Central memory CD4-positive, alpha-beta T cell (primary cell): ENCODE measurements around the gene OR6K6.

Experiments
- DNase-seq: peaks from one replicate; pipeline ENCODE4 v3.0.0; 2022
- total RNA-seq, 3 experiments: gene quantifications; one replicate each; lab custom pipeline; 2026; lab: John Stamatoyannopoulos, UW

OR6K6 gene, protein sequence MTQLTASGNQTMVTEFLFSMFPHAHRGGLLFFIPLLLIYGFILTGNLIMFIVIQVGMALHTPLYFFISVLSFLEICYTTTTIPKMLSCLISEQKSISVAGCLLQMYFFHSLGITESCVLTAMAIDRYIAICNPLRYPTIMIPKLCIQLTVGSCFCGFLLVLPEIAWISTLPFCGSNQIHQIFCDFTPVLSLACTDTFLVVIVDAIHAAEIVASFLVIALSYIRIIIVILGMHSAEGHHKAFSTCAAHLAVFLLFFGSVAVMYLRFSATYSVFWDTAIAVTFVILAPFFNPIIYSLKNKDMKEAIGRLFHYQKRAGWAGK
- 0 reads per million in 3 experiments for total RNA-seq

DNA sequence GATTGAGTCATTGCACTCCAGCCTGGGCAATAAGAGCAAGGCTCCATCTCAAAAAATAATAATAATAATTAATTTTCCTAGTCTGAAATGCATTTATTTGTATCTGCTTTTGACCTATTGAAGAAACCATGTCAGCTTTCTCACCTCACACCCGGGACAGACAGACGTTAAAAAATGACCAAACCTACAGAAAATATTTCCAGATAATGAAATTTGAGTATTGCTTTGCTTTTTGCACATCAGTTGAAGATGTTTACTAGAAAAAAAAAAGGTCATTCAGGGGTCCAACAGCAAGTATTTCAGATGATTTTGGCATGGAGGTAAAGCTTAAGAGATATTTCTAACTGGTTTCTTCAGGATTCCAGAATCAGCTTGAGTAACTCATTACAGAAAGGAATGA lies at the start of gene OR6K6:
TSS of gene OR6K6 (plus strand) at position 301 of the 400 bp plus-strand sequence. CDS start 168 bp downstream, outside the sequence.
- DNase-seq = no peak

DNA sequence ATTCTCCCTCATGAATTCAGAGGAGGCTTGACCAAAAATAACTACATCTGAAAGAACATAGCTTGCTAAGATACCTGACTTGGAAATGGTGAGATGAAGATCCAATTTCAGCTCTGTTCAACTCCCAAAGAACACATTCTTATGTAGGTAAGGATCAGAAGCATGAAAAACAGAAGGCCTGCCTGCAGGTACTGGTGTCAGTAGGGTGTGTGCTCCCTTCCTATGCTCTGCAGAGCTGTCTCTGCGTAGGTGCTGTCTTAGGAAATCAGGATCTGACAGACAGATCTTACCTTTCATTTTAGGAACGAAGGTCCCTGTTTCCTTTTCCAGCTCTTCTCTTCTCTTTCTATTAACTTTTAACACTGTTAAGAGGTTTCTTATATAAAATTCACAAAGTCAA lies 48.4 kb upstream of the OR6K6 start:
- no peak for DNase-seq

DNA sequence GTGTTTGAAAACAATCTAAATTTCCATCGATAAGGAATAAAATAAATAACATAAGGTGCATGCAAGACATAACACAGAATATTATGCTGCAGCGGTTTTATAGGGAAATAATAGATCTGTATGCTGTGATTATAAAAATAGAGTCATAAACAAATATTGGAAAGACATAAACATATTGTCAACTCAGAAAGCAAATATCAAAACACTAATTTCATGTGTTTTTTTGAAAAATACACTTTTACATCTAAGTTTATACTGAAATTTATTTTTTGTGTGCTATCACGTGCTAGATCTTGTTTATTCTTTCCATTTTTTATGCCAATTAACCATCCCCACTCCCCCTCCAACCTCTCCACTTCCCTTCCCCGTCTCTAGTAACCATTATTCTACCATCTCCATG lies 43.4 kb upstream of the OR6K6 start:
- no peak for DNase-seq

DNA sequence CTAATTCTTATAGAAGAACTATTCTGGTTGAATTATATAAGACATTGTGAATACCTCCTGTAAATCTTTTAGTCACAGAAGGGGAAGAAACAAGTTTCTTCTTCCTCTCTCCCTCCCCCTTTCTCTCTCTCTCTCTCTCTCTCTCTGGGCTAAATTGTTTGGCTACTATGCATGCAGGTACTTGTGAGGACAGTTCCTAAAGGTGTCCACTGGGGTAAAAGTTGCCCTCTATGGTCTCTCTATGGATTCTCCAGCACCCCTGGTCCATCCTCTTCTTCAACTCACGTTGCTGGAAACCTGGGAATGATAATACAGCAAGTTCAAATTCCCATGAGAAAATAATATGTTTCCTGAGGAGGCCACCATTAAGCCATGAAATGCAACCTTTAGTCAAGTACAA lies 39.8 kb upstream of the OR6K6 start:
- DNase-seq = no peak

DNA sequence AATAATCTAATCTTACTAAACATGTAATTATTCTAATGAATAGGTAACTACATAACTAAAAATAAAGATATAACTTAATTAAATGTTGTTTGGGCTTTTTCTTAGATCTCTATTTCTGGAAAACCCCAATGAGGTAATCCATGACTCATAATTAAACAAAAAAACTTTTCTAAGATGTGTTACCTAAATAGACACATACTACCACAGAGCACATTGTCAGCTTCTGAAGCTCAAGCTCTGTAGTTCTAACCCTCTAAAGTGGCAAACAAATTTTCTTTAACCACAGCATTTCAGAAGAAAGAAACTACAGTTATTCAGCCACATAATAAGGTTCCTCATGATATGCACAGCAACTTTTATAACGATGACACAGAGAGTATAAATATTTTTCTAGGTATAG lies 38.2 kb upstream of the OR6K6 start:
- DNase-seq = no peak

DNA sequence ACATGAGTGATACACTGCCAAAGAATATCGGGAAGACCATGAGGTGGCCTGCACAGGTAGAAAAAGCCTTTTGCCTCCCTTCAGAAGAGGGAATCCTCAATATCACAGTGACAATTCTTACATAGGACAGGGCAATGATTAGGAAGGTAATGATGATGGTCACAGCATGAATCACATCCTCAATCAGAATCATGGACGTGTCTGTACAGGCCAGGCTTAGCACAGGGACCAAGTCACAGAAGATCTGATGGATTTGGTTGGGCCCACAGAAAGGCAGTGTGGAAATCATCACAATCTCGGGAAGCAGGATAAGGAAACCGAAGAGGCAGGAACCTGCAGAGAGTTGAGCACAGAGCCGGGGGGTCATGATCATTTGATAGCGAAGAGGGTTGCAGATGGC lies 37.2 kb upstream of the OR6K6 start:
- DNase-seq = no peak

DNA sequence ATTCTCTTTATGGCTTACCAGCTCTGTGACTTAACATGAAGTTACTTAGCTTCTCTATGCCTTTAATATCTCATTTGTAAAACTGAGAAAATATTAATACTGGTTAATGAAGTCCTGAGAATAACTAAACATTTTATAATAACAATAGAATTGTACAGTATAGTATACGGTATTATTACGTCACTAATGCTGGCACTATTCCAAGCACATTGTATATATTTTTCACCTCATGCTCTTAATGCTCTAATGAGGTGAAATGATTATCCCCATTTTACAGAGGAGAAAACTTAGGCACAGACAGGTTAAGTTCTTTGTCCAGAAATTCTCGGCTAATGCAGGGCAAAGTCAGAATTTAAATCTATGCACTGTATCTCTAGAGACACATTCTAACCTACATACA lies 34.9 kb upstream of the OR6K6 start:
- no peak for DNase-seq

DNA sequence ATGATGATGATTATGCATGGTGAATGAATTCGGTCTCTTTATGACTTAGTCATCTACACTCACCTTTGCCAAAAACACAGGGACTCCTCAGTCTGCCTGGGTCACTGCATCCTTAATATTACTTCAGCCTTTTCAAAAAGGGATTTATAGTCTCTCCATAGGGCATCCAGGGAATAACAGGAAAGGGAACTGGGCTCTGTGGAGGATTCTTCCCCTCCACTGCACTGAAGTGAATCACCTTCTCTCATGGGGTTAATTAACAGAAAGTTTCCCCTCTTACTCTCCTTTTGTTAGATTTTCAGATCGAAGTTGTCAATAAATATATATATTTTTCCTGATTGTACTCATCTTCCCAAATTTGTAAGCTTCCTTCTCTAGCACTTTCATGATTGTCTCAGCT lies 33.9 kb upstream of the OR6K6 start, which contains the start of gene OR6K3:
TSS of gene OR6K3 (minus strand) at position 101 of the 400 bp plus-strand sequence. CDS start 2,605 bp downstream, outside the sequence.
- DNase-seq = no peak

DNA sequence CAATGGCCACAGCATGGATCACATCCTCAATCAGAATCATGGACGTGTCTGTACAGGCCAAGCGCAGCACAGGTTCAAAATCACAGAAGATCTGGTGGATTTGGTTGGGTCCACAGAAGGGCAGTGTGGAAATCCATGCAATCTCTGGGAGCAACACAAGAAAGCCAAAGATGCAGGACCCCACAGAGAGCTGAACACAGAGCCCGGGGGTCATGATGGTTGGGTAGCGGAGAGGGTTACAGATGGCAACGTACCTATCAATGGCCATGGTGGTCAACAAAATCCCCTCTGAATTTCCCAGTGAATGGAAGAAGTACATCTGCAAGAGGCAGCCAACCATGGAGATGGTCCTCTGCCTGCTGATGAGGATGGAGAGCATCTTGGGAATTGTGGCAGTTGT lies 30.1 kb upstream of the OR6K6 start:
- DNase-seq = no peak

DNA sequence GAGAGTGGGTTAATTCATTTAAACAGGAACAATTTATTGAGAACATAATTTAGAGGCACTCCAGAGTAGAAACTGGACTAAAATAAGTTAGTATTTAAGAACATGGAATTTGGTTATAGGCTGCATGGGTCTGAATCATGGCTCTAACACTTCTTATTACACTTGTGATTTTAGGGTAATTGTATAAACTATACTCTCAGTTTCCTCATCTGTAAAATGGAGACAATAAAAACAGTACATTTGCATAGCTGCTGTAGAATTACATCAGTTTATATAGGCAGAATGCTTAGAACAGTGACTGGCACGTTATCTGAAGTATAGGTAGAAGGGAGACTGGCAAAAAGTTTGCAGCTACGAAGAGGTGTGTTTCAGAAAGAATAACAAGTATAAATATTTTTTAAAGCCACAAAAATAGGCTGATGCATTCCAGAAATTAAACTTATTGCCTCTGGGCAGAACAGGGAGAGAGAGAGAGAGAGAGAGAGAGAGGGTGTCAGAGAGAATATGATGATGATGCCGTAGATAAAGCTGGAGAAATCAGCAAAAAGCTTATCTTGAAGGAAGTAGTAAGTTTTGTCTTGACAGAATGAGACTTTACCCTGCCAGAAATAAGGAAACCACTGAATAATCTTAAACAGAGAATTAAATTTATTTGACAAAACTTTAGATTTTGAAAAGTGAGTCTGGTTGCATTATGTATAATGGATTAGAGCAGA lies 25.9 kb upstream of the OR6K6 start:
- no peak for DNase-seq

DNA sequence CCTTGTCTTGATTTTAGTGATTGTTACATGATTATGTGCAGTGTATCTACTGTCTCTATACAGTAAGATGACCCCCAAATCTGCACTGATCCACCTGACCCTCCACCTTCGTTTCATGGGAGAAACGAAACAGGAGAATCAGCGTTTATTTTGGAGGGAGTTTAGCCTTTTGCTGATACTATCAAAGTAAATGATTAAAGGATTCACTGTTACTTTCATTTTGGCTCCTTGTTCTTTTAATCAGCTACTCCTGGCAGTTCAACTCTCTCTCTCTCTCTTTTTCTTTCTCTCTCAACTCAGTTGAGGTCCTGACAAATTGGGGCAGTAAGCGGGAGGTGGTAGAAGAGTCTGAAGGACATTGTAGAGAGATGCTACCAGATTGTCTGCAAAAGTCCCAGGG lies 24.1 kb upstream of the OR6K6 start:
- no peak for DNase-seq

DNA sequence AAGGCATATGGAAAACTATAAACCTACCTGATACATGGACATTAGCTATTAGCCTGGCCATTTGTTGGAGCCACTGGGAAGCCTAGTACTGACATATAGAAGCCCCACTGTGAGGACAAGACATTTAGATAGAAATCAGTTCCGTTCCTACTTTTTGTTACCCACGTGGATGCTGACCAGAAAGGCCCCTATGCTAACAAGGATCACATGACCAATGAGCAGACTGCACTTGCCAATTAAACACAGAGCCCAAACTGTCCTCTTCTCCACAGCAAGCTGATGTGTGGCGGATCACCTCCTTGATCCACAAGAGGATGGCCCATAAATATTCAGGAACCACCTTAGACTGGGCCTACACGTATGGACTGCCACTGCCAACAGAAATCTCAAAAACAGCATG lies 22.8 kb upstream of the OR6K6 start:
- DNase-seq = no peak

DNA sequence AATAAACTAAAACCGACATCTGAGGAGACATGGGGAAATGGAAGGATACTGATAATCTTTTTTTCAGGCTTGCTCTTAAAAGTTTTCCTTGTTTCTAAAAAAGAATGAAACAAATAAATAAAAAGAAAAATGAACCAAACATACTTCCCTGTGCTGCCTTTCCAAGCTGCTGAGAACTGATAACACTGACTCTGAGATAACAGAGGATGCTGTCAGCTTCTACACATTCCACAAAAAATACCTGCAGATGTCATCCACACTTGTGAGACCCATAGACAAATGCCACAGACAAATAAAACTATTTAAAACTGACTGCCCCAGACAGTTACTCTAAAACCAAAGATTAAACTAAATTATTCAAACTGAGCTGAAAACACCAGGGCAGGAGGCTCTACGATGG lies 22.0 kb upstream of the OR6K6 start:
- DNase-seq = no peak

DNA sequence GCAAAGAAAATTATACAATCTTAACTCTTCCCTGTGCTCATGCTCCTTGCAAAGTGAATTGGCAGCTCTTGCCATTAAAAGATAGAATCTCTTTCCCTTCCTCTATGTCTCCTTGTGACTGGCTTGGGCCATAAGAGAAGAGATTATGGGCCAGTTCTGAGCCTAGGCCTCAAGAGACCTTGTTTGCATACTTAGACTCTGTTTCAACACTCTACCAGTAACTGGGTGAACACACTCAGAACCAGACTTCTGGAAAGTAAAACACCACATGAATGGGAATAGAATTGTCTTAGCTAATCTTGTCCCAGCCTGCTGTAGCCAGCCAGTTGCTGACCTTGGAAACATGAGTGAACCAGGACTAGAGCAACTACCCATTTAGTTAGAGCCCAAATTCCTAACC lies 18.7 kb upstream of the OR6K6 start:
- DNase-seq = no peak

DNA sequence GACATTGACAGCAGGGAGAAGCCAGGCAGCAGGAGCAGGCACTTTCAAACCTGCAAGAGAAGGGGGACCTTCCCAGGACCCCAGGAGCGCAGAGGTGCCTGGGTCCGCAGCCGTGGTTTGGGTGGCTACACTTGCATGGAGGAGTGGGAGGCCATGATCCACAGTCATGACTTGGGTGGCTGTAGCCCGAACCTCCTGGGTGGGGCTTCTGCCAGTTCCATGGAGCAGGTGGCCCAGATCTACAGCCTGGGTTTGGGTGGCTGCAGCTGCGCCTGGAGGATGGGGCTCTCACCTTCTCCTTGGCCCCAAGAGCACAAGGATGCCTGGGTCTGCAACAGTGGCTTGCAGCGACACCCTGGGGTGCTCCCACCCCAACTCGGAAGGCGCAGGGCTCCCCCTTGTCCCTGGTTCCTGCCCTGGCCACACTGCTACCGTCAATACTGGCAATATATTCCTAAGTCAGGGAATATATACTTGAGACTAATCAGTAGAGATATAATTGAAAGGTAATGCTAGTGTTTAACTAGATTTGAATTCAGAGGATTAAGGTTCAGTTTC lies 2.3 kb upstream of the OR6K6 start:
- no peak for DNase-seq

DNA sequence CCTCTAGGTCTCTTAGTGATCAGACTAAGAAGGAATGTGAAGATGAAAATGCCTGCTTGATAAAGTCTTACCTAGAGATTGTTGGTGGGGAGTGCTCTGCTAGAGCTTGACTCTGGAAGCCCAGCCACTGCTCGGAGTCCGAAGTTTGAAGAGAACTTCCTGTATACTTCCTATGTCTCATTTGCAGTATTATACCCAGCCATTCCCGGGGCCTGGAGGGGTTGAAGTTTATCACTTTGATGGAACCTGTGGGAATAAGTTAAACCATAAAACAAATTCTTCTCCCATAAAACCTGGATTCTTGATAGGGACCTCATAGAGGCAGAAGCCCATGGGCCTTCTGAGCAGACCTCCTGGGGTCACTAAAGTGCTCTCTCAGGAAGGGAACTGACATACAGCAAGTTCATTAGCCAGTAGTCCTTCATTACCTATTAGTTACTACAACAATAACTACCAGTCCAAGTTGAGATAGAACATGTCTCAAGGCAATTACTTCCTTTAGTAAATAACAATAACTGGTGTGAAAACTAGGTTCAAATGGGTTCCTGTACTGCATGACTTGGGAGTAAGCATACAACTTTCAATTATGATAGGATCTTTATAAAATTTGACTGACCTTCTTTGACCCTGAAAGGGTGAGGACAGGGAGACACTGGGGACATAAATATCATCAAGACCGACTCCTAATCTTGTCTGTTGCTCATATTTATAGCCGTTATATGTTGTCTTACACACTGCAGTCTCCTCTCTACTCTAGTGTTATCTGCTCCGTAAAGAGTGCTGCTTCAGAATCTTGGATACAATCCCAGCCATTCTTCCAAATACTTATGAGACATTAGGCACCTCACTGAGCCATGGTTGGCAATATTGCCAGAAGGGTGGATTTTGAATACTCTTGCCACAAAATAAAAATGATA lies 17.7 kb downstream of the OR6K6 start, which contains the start of gene OR6N1:
TSS of gene OR6N1 (minus strand) at position 246 of the 917 bp plus-strand sequence. CDS start 5,513 bp downstream, outside the sequence.
- DNase-seq = no peak

DNA sequence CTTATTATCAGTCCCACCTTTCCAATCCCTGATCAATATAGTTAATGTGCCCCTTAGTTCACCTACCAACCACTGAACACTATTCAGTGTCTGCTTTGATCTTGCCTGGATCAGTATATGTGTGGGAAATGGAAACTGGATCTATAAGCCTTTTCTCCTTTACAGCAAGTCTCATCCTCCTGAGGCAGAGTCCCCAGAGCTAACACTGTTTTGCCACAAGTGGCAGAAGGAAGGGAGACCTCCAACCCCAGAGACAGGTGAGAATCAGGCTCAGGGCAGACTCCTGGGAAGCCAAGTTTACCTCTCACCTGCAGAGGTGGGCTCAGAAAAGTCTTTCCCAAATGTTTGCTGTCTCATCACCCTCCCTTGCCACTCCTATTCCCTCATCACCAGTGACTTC lies 26.6 kb downstream of the OR6K6 start, which contains the start of gene OR6N2:
TSS of gene OR6N2 (minus strand) at position 101 of the 400 bp plus-strand sequence. CDS start 3,569 bp downstream, outside the sequence.
- DNase-seq = no peak

DNA sequence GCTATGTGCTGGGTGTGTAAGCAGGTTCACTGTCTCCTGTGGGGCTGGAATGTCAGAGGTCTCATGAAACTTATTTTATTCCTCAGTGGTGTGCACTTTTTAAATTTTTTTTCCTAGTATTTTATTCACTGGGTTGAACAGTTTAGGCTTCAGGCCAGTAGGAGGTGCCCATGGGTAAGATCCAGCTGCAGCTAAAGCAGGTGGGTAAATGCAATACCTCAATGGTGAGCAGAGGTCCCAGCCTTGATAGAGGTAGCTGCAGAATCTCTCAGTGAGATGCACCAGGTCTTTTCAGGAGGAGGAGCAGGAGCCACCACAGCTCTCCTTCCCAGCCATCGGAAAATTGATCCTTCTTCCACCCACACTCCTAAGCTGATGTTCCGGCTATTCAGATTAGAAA lies 39.1 kb downstream of the OR6K6 start:
- peak; percentile 17 for DNase-seq

DNA sequence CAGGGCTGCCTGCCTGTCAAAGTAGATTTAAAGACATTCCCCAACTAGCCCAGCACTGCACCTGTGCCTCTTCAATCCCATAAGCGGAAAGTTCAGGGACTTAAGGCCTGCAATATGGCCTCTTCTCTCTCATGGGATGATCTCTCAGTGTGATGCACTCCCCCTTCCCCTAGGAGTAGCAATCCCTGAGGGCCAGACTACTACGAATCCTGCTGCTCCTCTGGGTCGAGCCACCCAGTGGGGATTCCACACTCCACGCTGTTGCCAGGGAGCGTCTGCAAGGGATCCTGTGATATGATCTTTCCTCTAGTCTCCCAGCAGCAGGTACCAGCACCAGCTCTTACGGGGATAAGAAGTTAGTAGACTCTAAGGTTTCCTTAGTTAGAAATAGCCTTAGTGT lies 39.7 kb downstream of the OR6K6 start:
- DNase-seq = no peak

DNA sequence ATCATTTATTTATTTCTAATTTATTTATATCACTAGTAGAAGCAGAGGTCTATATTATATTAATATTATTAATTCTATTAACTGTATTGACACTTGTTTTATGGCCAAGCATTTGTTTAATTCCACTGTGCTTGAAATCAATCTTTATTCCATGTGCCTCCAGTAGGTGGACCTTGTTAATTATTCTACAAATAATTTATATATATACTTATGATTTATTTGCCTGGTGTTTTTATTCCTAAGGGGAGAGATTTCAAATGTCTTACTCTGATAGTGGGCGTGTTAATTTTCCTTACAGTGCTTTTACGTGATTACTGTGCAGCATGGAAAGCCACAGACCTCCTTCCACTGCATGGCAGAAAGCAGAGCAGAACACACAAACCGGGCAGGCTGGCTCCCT lies 44.0 kb downstream of the OR6K6 start:
- DNase-seq = no peak

DNA sequence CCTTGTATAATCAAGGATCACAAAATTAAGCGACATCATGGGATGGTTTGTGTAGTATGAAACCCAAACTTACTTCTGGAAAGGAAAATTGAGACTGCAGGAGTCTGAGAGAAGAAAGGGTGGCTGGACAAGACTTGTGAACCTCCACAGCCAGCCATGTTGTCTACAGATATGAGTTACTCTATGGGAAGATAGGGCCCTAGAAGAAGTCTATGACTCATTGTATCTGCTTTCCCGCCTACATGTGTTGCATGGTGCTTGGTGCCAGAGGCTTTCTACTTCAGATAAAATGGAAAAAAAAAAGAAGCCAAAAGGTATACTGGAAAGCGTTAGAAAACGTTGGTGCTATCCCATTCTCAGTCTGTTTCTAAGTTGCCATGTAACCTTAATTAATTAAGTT lies 45.2 kb downstream of the OR6K6 start:
- no peak for DNase-seq

DNA sequence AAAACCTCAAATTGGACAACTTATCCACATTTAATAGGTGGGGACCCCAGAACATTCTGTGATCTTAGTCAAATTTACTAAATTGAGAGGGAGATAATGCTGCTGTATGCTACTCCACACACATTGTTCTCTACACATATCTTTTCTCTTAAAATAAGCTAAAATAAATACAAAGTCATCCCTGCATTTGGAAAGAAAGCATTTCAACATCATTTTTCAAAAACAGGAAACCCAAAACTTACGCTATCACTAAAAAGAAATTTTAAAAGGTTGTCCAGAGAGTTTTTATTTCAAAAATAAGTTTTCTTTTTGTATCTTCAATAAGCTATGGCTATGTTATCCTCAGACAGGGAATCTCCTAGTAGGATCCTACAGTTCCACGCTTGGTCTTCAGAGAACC lies 46.0 kb downstream of the OR6K6 start:
- no peak for DNase-seq

DNA sequence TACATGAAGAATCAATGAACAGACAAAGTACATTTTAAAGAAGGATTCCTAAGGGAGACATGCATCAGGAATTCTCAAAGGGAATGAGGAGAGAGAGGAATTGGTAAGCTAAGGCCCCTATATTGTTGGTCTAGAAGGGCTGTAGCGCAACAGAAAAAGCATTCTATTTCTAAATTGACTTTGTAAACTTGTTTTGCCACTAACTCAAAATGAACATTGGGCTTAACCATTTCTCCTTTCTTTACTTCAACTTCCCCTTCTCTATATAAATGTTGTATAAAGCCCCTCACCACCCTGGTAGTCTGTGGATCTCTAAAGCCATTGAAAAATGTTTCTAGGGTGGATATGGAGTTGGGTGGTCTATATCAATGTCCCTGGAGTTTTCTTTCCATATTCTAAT lies 46.9 kb downstream of the OR6K6 start:
- no peak for DNase-seq
